OCI-LY7 (cell line): Measurements from ENCODE around the gene FAM241B. TPM values are rescaled to one million over a fixed set of nuclear protein-coding genes. Genes with fewer than 3 reads are reported as not detected.

Source experiments
- BruUV-seq: library from RNA; stranded (reverse); fragments of 400-500 nt; replicated peaks from 2 replicates; lab custom pipeline; 2021; lab: Mats Ljungman, UMichigan
- CTCF ChIA-PET: fragments of 300-600 bp; sonication (Branson Sonifier 250); formaldehyde crosslinking; loops from one replicate; lab custom pipeline; 2022; ENCODE audit warnings: antibody characterized with exemption; ENCODE audit not compliant: unreplicated experiment; lab: Charles Lee
- POLR2A ChIA-PET: fragments of 300-600 bp; sonication (Branson Sonifier 250); formaldehyde crosslinking; loops from one replicate; lab custom pipeline; 2022; ENCODE audit warnings: antibody characterized with exemption; lab: Charles Lee
- DNase-seq: peaks from one replicate; pipeline ENCODE4 v3.0.0-alpha.2; 2015; ENCODE audit warnings: low spot score
- H2AFZ ChIP-seq: fragments of 200-600 bp; sonication (generic), shearing (Covaris generic); 2 replicates; pipeline ENCODE4 v1.6.1; 2014; ENCODE audit warnings: mild to moderate bottlenecking, antibody characterized with exemption, low read length, moderate library complexity
- H3K27ac ChIP-seq: fragments of 200-600 bp; sonication (generic); 2 replicates; pipeline ENCODE4 v1.5.1; 2014; ENCODE audit warnings: mixed run types, low read depth, mild to moderate bottlenecking, moderate library complexity, low read length, inconsistent platforms; ENCODE audit not compliant: poor library complexity, severe bottlenecking
- H3K36me3 ChIP-seq: fragments of 200-600 bp; sonication (generic); 2 replicates; pipeline ENCODE4 v1.6.1; 2014; ENCODE audit warnings: mild to moderate bottlenecking, antibody characterized with exemption, low read length, moderate library complexity, mixed read lengths; ENCODE audit not compliant: insufficient read depth
- H3K4me1 ChIP-seq: fragments of 200-600 bp; sonication (generic); 2 replicates; pipeline ENCODE4 v1.5.1; 2014; ENCODE audit warnings: mild to moderate bottlenecking, low read length; ENCODE audit not compliant: insufficient read depth, poor library complexity, severe bottlenecking
- H3K4me2 ChIP-seq: fragments of 200-600 bp; sonication (generic); 2 replicates; pipeline ENCODE4 v1.6.1; 2014; ENCODE audit warnings: mild to moderate bottlenecking, low read length
- H3K4me3 ChIP-seq: fragments of 200-600 bp; sonication (generic); 2 replicates; pipeline ENCODE4 v1.5.1; 2014; ENCODE audit warnings: mild to moderate bottlenecking, low read depth, low read length; ENCODE audit not compliant: poor library complexity, severe bottlenecking
- H3K79me2 ChIP-seq: fragments of 200-600 bp; sonication (generic); 2 replicates; pipeline ENCODE4 v1.6.1; 2016; ENCODE audit warnings: low read depth, mild to moderate bottlenecking, low read length, moderate library complexity, mixed read lengths; ENCODE audit not compliant: insufficient read depth
- H3K9me2 ChIP-seq: fragments of 200-600 bp; sonication (generic); 2 replicates; pipeline ENCODE4 v1.6.1; 2016; ENCODE audit warnings: mild to moderate bottlenecking, low read length, mixed read lengths; ENCODE audit not compliant: insufficient read depth
- H3K9me3 ChIP-seq: fragments of 200-600 bp; sonication (generic); 2 replicates; pipeline ENCODE4 v1.6.1; 2014; ENCODE audit warnings: mild to moderate bottlenecking, mixed run types, low read length, mixed read lengths
- H4K20me1 ChIP-seq: fragments of 200-600 bp; sonication (generic); 2 replicates; pipeline ENCODE4 v1.6.1; 2014; ENCODE audit warnings: mild to moderate bottlenecking, antibody characterized with exemption, low read length, moderate library complexity, mixed read lengths; ENCODE audit not compliant: insufficient read depth
- CTCF ChIP-seq: fragments of 200-600 bp; sonication (generic); conservative IDR thresholded peaks from 2 replicates; pipeline ENCODE4 v1.5.1; 2014; ENCODE audit warnings: mild to moderate bottlenecking, antibody characterized with exemption, low read length, moderate library complexity, mixed read lengths
- EZH2phosphoT487 ChIP-seq: fragments of 200-600 bp; sonication (generic); IDR thresholded peaks from 2 replicates; pipeline ENCODE4 v1.6.1; 2018; ENCODE audit warnings: low read depth, borderline replicate concordance, mild to moderate bottlenecking, mixed run types, antibody characterized with exemption, low read length, moderate library complexity, mixed read lengths
- intact Hi-C: fragments of 100-400 bp; cut with micrococcal nuclease; formaldehyde crosslinking; loops from one replicate; pipeline ENCODE4 v1.10.0; 2022; ENCODE audit not compliant: unreplicated experiment
- total RNA-seq, 2 experiments: library from RNA; depleted of rRNA in 1 of 2; stranded (reverse); fragments of >200 nt in 1 of 2; shearing (Covaris generic) in 1 of 2; gene quantifications; 2 replicates each; pipeline ENCODE4 v1.2.3, GENCODE V29; 2014 to 2022

FAM241B gene
- total RNA-seq, 2 experiments from 2014 or later, result not detected

GRCh38 chr10:69635428-69636272 is 5.6 kb downstream of the FAM241B start:
- CTCF ChIA-PET, result no interaction called here

GRCh38 chr10:69636273-69636575 is 6.2 kb downstream of the FAM241B start:
- Histone ChIP-seq H3K4me3 (no peak overlapping the region), H3K79me2 (no peaks in the 10 kb centered on the region), H3K27ac (no peak overlapping the region), H3K9me3 (no peaks in the 10 kb centered on the region), H2AFZ (no peak overlapping the region), H3K4me1 (no peaks in the 10 kb centered on the region), H3K36me3 (no peaks in the 10 kb centered on the region), H3K4me2 (no peak overlapping the region), H4K20me1 (no peaks in the 10 kb centered on the region), H3K9me2 (no peaks in the 10 kb centered on the region)
- TF ChIP-seq CTCF (no peak), EZH2phosphoT487 (no peak)
- ChIA-PET POLR2A (no interaction called here), CTCF (interaction anchor here (1.4 kb wide), 1 partner anchor 120 kb away, joined by 13 read pairs; no protein-coding TSS in a partner anchor)
- DNase-seq, result no peak
- no TSS peak for BruUV-seq
- intact Hi-C loops, result loop anchor here (5.0 kb wide), 2 partner anchors 209 to 229 kb away; no protein-coding TSS in a partner anchor

More at GRCh38 chr10:69635428-69636272, 5.6 kb downstream of the FAM241B start:
- Histone ChIP-seq H3K4me2 (no peak overlapping the region), H3K9me3 (no peaks in the 10 kb centered on the region), H3K79me2 (no peaks in the 10 kb centered on the region), H3K4me3 (no peak overlapping the region), H3K4me1 (no peaks in the 10 kb centered on the region), H3K9me2 (no peaks in the 10 kb centered on the region), H4K20me1 (no peaks in the 10 kb centered on the region), H3K36me3 (no peaks in the 10 kb centered on the region), H3K27ac (no peak overlapping the region), H2AFZ (no peak overlapping the region)
- intact Hi-C loops, result loop anchor here (5.0 kb wide), 2 partner anchors 208 to 228 kb away; no protein-coding TSS in a partner anchor
- BruUV-seq, result no TSS peak
- no peak for TF ChIP-seq CTCF
- TF ChIP-seq EZH2phosphoT487, result no peak
- POLR2A ChIA-PET, result no interaction called here
- DNase-seq, result no peak
